ENCODE measurements around the gene MAPK10.

- TF ChIP-seq CTCF (IDR thresholded peaks at IDR 0.05) (no peak), EP300 (IDR thresholded peaks at IDR 0.05) (no peak), POLR2A (IDR thresholded peaks at IDR 0.05) (no peak), POLR2AphosphoS5 (IDR thresholded peaks at IDR 0.05) (no peak)
Measured at GRCh38 chr4:86389664-86390063, 29.8 kb upstream of the MAPK10 start.
